CD4-positive, CD25-positive, alpha-beta regulatory T cell (primary cell): ENCODE results near the gene PRKG1. TPM values are rescaled to one million over a fixed set of nuclear protein-coding genes. Genes with fewer than 3 reads are reported as not detected.
"Not testable (repeated sequence)": the region's sequence is repeated elsewhere in the genome, so short reads cannot be mapped to it uniquely, and the experiment has no call there.

Source experiments
- ATAC-seq, 2 donors: fragments of 150-1000 bp; cut with Tn5 transposase; one replicate each; pipeline ENCODE4 v1.10.0; 2021; ENCODE audit warnings: low read depth in 2 of 2, moderate number of reproducible peaks in 2 of 2, moderate library complexity in 1 of 2
- DNase-seq, 3 donors: peaks; one replicate each; pipeline versions ENCODE4 v3.0.0 to v3.0.0-alpha.2; 2012 to 2022; ENCODE audit warnings: mixed read lengths in 1 of 3
- H3K27ac ChIP-seq: one replicate; pipeline ENCODE4 v1.7.0; 2013; ENCODE audit warnings: mild to moderate bottlenecking, low read length; ENCODE audit not compliant: insufficient read depth, poor library complexity, severe bottlenecking
- H3K27me3 ChIP-seq: one replicate; pipeline ENCODE4 v1.7.0; 2013; ENCODE audit warnings: low read length; ENCODE audit not compliant: control insufficient read depth, insufficient read depth
- H3K36me3 ChIP-seq: one replicate; pipeline ENCODE4 v1.7.0; 2013; ENCODE audit warnings: mild to moderate bottlenecking, low read length, moderate library complexity; ENCODE audit not compliant: control insufficient read depth, insufficient read depth
- H3K4me1 ChIP-seq: 2 replicates; pipeline ENCODE4 v1.7.0; 2013; ENCODE audit warnings: mild to moderate bottlenecking, low read length; ENCODE audit not compliant: insufficient read depth, control insufficient read depth, poor library complexity, severe bottlenecking
- H3K4me3 ChIP-seq: one replicate; pipeline ENCODE4 v1.7.0; 2013; ENCODE audit warnings: low read depth, mild to moderate bottlenecking, low read length, moderate library complexity
- H3K9me3 ChIP-seq, 2 experiments: 1 replicate in 1 of 2; 2 replicates in 1 of 2; pipeline ENCODE4 v1.7.0; 2013; ENCODE audit warnings: low read length in 2 of 2, mild to moderate bottlenecking in 1 of 2, moderate library complexity in 1 of 2; ENCODE audit not compliant: control insufficient read depth in 2 of 2
- H3K27ac Mint-ChIP-seq, 3 donors: one replicate each; pipeline ENCODE4 v1.8.0; 2020 to 2022; ENCODE audit warnings: mild to moderate bottlenecking in 3 of 3, mixed read lengths in 3 of 3, moderate library complexity in 2 of 3
- H3K27me3 Mint-ChIP-seq: one replicate; pipeline ENCODE4 v1.8.0; 2022; ENCODE audit warnings: mild to moderate bottlenecking, mixed read lengths
- H3K36me3 Mint-ChIP-seq: one replicate; pipeline ENCODE4 v1.8.0; 2020; ENCODE audit warnings: mixed read lengths
- H3K4me1 Mint-ChIP-seq, 4 donors: one replicate each; pipeline ENCODE4 v1.8.0; 2020 to 2022; ENCODE audit warnings: mixed read lengths in 4 of 4, mild to moderate bottlenecking in 1 of 4
- H3K4me3 Mint-ChIP-seq, 4 donors: one replicate each; pipeline ENCODE4 v1.8.0; 2020 to 2022; ENCODE audit warnings: mild to moderate bottlenecking in 4 of 4, mixed read lengths in 4 of 4, moderate library complexity in 3 of 4
- H3K9me3 Mint-ChIP-seq, 7 donors: one replicate each; pipeline ENCODE4 v1.8.0; 2020 to 2022; ENCODE audit warnings: mixed read lengths in 7 of 7, mild to moderate bottlenecking in 3 of 7, moderate library complexity in 2 of 7
- polyA plus RNA-seq, 4 donors: library from polyadenylated mRNA; unstranded; fragments of 300-500 nt; fragmentation: Illumina TruSeq; gene quantifications; one replicate each; pipeline ENCODE4 v1.2.3, GENCODE V29; 2021
- total RNA-seq: library from RNA; stranded (reverse); gene quantifications from one replicate; pipeline ENCODE4 v1.2.3, GENCODE V29; 2022

The PRKG1 gene
- total and polyA plus RNA-seq, 5 donors from 2014 or later = 0.30 TPM; not detected in 4

GRCh38 chr10:52226197-52226847 lies 1152.0 kb downstream of the PRKG1 start:
- Histone ChIP-seq H3K27ac (no peak overlapping the region), H3K4me3 (no peak overlapping the region), H3K9me3 (no peaks in the 10 kb centered on the region), H3K36me3 (no peaks in the 10 kb centered on the region), H3K27me3 (no peaks in the 10 kb centered on the region), H3K4me1 (no peaks in the 10 kb centered on the region)
- ATAC-seq = no peak
- H3K27me3 Mint-ChIP-seq = peaks cover 4% of the 10 kb centered on the region
- peaks cover 0 to 2% (median 0%) of the 10 kb centered on the region in 7 donors for H3K9me3 Mint-ChIP-seq
- no peaks in the 10 kb centered on the region for H3K36me3 Mint-ChIP-seq
- no peak for DNase-seq
- H3K27ac Mint-ChIP-seq = no peak overlapping the region
- H3K4me1 Mint-ChIP-seq = no peaks in the 10 kb centered on the region
- no peak overlapping the region for H3K4me3 Mint-ChIP-seq

- H3K9me3 ChIP-seq = no peaks in the 10 kb centered on the region
- H3K4me3 ChIP-seq = no peak overlapping the region
- DNase-seq (no peak), ATAC-seq (no peak)
- no peak overlapping the region for H3K27ac ChIP-seq
- Mint-ChIP-seq H3K4me3 (no peak overlapping the region), H3K27me3 (peaks cover 4% of the 10 kb centered on the region), H3K36me3 (no peaks in the 10 kb centered on the region), H3K4me1 (no peaks in the 10 kb centered on the region), H3K27ac (no peak overlapping the region), H3K9me3 (peaks cover 0 to 2% (median 0%) of the 10 kb centered on the region in 7 donors)
- no peaks in the 10 kb centered on the region for H3K27me3 ChIP-seq
- no peaks in the 10 kb centered on the region for H3K36me3 ChIP-seq
- H3K4me1 ChIP-seq = no peaks in the 10 kb centered on the region
Observed at GRCh38 chr10:52228556-52228955, 1154.3 kb downstream of the PRKG1 start.

DNA sequence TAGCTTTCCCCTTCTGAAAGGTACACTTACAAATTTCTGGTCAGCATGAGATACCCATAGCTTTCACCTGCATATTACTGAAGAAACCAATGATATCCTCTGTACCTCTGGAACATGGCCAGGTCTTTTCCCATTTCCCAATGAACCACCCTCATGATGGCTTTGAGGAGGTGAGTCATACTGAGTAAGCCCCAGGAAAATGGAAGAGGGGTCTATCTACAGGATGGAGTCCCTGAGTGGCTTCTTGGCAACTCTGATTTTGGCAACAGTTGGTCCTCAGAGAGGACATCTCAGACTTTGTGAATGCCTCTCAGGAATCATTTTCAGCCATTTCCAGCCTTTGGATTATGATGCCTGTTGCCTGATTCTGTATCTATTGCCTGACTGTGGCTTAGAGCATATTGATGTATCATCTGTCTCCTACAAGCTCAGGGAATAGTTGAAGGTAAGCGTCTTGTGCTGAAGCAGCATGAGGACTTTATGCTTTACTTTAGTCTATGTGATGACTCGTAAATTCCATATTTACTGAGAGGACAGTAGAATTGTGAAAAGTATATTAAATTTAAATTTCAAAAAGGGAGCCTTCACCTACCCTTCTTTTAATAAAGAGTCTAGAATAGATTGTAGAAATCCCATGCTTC lies 1155.1 kb downstream of the PRKG1 start:
- H3K27me3 Mint-ChIP-seq = peaks cover 4% of the 10 kb centered on the region
- H3K36me3 Mint-ChIP-seq = no peaks in the 10 kb centered on the region
- H3K4me3 Mint-ChIP-seq = no peak overlapping the region
- Histone ChIP-seq H3K36me3 (no peaks in the 10 kb centered on the region), H3K27me3 (no peaks in the 10 kb centered on the region), H3K9me3 (no peaks in the 10 kb centered on the region), H3K4me3 (no peak overlapping the region), H3K27ac (no peak overlapping the region), H3K4me1 (no peaks in the 10 kb centered on the region)
- no peaks in the 10 kb centered on the region for H3K4me1 Mint-ChIP-seq
- no peak for DNase-seq
- peaks cover 0 to 2% (median 0%) of the 10 kb centered on the region in 7 donors for H3K9me3 Mint-ChIP-seq
- H3K27ac Mint-ChIP-seq = no peak overlapping the region
- no peak for ATAC-seq

- Histone ChIP-seq H3K4me3 (no peak overlapping the region), H3K9me3 (no peaks in the 10 kb centered on the region), H3K36me3 (no peaks in the 10 kb centered on the region), H3K4me1 (no peaks in the 10 kb centered on the region), H3K27me3 (no peaks in the 10 kb centered on the region), H3K27ac (no peak overlapping the region)
- DNase-seq (no peak), ATAC-seq (no peak)
- peak overlapping the region in 2 of 4 donors; percentile 10 to 25 for H3K4me3 Mint-ChIP-seq
- H3K9me3 Mint-ChIP-seq = peaks cover 0 to 1% (median 0%) of the 10 kb centered on the region in 7 donors
- H3K27me3 Mint-ChIP-seq = peaks cover 4% of the 10 kb centered on the region
- no peaks in the 10 kb centered on the region for H3K4me1 Mint-ChIP-seq
- H3K27ac Mint-ChIP-seq = no peak overlapping the region
- no peaks in the 10 kb centered on the region for H3K36me3 Mint-ChIP-seq
Observed at GRCh38 chr10:52232561-52233350, 1158.5 kb downstream of the PRKG1 start.

DNA sequence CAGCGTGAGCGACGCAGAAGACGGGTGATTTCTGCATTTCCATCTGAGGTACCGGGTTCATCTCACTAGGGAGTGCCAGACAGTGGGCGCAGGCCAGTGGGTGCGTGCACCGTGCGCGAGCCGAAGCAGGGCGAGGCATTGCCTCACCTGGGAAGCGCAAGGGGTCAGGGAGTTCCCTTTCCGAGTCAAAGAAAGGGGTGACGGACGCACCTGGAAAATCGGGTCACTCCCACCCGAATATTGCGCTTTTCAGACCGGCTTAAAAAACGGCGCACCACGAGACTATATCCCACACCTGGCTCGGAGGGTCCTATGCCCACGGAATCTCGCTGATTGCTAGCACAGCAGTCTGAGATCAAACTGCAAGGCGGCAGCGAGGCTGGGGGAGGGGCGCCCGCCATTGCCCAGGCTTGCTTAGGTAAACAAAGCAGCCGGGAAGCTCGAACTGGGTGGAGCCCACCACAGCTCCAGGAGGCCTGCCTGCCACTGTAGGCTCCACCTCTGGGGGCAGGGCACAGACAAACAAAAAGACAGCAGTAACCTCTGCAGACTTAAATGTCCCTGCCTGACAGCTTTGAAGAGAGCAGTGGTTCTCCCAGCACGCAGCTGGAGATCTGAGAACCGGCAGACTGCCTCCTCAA lies 1159.2 kb downstream of the PRKG1 start:
- DNase-seq, H3K27me3 Mint-ChIP-seq, H3K36me3 ChIP-seq, H3K4me3 Mint-ChIP-seq, H3K4me1 ChIP-seq, H3K36me3 Mint-ChIP-seq, H3K4me3 ChIP-seq, H3K27ac Mint-ChIP-seq, H3K27me3 ChIP-seq, H3K27ac ChIP-seq, H3K4me1 Mint-ChIP-seq, H3K9me3 Mint-ChIP-seq, H3K9me3 ChIP-seq, ATAC-seq: not testable (repeated sequence)

DNA sequence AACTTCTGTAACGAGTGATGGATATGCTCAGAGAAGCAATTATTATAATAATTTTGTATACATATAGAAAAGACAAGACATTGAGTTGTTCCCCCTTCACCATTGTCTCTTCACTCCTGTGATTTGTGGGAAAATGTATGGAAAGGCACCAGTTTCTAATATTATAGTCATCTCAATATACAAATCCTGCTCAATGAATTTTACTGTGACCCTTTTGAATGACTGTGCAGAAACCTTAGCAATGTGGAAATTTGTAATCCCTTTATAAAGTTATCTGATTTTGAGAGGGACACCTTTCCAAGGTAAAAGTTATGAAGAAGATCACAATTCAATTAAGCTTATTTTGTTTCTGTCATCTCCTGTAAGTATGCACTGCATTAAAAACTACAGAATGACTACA lies 1165.5 kb downstream of the PRKG1 start:
- no peaks in the 10 kb centered on the region for H3K36me3 ChIP-seq
- no peak overlapping the region for H3K27ac ChIP-seq
- DNase-seq = no peak
- H3K4me1 ChIP-seq = no peaks in the 10 kb centered on the region
- no peaks in the 10 kb centered on the region for H3K9me3 ChIP-seq
- no peaks in the 10 kb centered on the region for H3K27me3 ChIP-seq
- no peak overlapping the region for H3K4me3 ChIP-seq
- Mint-ChIP-seq H3K9me3 (no peaks in the 10 kb centered on the region), H3K36me3 (no peaks in the 10 kb centered on the region), H3K27me3 (no peaks in the 10 kb centered on the region), H3K4me1 (no peaks in the 10 kb centered on the region), H3K4me3 (no peak overlapping the region), H3K27ac (no peak overlapping the region)
- ATAC-seq = no peak

DNA sequence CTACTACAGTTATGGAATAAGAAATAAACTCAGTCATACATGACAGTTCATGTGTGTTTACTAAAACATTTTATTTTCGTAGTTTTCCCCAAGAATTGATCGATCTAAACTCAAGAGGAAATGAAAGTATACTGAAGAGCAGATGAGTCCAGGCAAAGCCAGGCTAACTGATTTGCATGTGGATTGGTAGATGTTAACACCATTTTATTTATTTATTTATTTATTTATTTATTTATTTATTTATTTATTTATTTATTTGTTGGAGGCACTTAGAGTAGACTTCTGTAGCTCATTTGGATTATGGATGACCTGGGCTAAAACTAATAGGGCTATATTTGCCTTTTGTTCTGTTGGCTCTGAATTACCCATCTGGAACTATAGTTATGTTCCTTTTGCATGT lies 1171.3 kb downstream of the PRKG1 start:
- no peak for DNase-seq
- ATAC-seq = no peak
- no peak overlapping the region for H3K4me3 Mint-ChIP-seq
- H3K9me3 Mint-ChIP-seq = no peaks in the 10 kb centered on the region
- Histone ChIP-seq H3K4me1 (no peaks in the 10 kb centered on the region), H3K36me3 (no peaks in the 10 kb centered on the region), H3K9me3 (no peaks in the 10 kb centered on the region), H3K4me3 (no peak overlapping the region), H3K27ac (no peak overlapping the region), H3K27me3 (no peaks in the 10 kb centered on the region)
- no peaks in the 10 kb centered on the region for H3K27me3 Mint-ChIP-seq
- H3K4me1 Mint-ChIP-seq = no peaks in the 10 kb centered on the region
- H3K36me3 Mint-ChIP-seq = no peaks in the 10 kb centered on the region
- no peak overlapping the region for H3K27ac Mint-ChIP-seq
